Measurements from ENCODE around the gene SNAPC4.
"Not testable (repeated sequence)": the region's sequence is repeated elsewhere in the genome, so short reads cannot be mapped to it uniquely, and the experiment has no call there.

SNAPC4 gene

DNA sequence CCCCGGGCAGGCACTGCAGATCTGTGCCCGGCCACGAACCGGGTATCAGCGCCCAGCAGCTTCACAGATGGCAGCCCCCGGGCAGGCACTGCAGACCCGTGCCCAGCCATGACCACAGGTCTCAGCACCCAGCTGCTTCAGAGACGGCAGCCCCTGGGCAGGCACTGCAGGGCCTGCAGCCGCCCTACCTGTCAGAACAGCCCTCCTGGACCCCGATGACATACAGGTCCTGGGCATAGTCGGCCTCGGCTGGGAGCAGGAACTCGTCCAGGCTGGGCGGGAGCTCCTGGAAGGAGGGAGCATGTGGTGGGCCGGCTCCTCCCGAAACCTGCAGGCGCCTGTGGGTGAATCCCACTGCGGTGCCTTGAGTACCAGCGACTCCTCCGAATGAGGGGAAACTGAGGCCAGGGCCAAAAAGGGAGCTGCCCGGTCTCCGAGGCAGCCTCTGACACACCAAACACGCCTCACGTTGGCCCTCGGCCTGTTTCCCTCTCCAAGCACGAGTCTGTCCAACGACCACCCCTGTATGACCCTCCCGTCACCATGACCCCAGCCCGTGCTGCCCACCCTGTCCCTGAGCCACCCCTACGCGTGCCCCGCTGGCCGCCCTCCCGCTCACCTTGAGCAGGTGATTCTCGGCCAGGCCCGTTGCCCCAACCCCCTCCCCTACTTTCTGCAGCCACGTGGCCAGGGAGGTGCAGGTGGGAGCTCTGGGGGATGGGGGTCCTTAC, 34.0 kb upstream of the SNAPC4 start:
- Histone ChIP-seq H3K27ac (no peak overlapping the region), H3K4me3 (no peak overlapping the region)

- no peak overlapping the region for H3K4me3 ChIP-seq
- H3K27ac ChIP-seq: no peak overlapping the region
Observed at GRCh38 chr9:136433043-136433715, 33.2 kb upstream of the SNAPC4 start.

DNA sequence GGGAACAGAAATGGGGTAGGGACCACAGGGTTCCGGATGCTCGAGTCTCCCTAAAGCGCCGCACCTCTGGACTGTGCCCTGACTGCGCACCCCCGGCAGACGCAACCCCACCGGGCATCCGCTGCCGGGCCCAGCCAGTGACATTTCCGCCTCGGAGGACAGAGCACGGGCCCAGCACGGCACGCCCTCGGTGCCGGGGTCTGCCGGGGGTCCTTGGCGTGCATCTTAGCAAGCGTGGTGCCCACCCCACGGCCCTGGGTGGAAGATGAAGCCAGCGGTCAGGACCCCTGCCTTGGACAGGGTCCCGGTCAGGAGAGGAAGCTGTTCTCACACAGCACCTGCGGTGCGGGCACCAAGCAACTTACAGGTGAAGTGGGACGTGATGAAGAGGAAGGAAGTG, 32.6 kb upstream of the SNAPC4 start:
- Histone ChIP-seq H3K27ac (no peak overlapping the region), H3K4me3 (no peak overlapping the region)

DNA sequence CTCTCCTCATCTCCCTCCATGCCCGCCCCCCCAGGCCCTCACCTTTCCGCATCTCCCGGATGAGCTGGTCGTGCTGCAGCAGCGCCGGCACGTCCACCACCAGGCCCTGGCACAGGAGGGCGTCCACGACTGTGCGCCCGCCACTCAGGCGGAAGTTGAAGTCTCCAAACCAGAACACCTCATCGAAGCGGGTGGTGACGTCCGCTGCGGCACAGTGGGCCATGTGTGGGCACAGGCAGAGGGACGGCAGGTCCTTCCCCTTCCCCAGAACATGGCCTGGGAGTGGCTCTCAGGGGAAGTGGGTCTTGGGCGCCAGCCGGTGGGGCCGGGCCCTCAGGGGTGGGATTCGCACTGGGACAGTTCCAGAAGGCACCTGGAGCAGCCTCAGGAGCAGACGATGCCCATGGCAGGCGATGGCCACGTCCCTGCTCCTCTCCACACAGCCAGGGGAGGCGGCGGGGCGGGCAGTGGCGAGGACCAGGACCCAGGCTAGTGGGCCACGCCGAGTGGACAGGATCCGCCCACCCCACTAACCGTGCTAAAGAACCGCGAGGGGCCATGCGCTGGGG, 31.9 kb upstream of the SNAPC4 start:
- H3K27ac ChIP-seq: no peak overlapping the region
- no peak overlapping the region for H3K4me3 ChIP-seq

- H3K27ac ChIP-seq: no peak overlapping the region
Observed at GRCh38 chr9:136430588-136431234, 30.7 kb upstream of the SNAPC4 start.

GRCh38 chr9:136429683-136430491, 29.9 kb upstream of the SNAPC4 start:
- Histone ChIP-seq H3K27ac (no peak overlapping the region), H3K4me3 (no peak overlapping the region)

More at GRCh38 chr9:136430588-136431234, 30.7 kb upstream of the SNAPC4 start:
- no peak overlapping the region for H3K4me3 ChIP-seq

- H3K4me3 ChIP-seq: no peak overlapping the region
- H3K27ac ChIP-seq: no peak overlapping the region
Observed at GRCh38 chr9:136429075-136429628, 29.2 kb upstream of the SNAPC4 start.

GRCh38 chr9:136426787-136427186, 26.8 kb upstream of the SNAPC4 start:
- Histone ChIP-seq H3K4me3 (no peak overlapping the region), H3K27ac (peak overlapping the region in 1 of 21 experiments; percentile 8)

- not testable (repeated sequence) for H3K27ac ChIP-seq, H3K4me3 ChIP-seq
Observed at GRCh38 chr9:136425367-136425766, 25.4 kb upstream of the SNAPC4 start.

DNA sequence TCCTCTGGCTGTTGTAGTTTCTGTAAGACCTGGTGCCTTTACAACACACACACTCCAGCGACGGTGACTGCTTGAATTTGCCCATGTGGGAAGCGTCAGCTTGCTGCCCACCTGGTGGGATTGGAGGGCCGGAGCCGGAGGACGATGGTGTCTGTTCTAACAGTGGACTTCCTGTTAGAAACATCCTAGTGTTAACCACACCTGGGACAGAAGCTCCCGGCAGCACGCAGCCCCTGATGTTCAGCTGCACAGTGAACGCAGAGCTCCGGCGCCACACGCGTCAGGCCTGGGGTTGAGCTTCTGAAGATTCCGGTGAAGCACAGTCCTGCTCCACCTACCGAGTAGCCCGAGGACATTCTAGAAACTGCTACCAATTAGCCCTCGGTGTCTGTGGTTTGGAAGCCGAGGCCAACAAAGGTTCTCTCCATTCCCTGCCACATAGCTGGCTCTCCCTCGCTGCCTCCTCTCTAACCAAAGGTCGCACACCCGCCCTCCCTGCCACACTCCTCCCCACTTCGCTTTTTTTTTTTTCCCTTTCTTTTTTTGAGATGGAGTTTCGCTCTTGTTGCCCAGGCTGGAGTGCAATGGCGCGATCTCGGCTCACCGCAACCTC, 24.9 kb upstream of the SNAPC4 start:
- Histone ChIP-seq H3K27ac (no peak overlapping the region), H3K4me3 (no peak overlapping the region)

DNA sequence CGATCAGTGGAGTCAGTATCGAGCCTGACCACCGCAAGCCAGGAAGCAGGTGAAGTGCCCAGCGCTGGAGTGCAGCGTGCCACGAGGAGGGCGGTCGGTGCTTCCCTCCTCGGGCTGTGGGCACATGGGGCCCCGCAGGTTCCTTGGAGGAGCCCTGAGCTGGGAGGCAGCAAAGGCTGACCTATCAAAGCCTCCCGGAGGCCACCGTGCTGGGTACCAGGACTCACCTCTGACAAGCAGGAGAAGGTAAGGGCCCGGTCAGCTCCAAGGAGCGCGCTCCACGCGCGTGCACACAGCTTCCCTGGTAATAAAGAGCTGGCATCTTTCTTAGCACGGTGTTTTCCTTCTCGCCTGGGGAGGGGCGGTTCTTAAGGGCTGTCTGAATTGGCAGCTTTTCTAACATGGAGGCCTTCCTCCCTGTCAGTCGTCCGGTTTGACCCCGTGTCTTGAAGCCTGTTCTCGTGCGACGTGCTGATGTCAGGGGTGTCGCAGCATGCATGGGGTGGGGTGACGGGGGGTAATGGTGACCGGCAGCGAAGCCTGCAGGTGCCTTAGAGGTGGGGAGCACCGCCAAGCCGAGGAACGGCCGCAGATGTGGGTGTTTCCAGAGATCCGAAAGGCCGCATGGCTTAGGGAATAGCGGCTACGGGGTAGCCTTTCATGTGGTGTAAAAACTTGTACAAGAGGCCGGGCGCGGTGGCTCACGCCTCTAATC, 23.6 kb upstream of the SNAPC4 start:
- H3K27ac ChIP-seq: no peak overlapping the region

DNA sequence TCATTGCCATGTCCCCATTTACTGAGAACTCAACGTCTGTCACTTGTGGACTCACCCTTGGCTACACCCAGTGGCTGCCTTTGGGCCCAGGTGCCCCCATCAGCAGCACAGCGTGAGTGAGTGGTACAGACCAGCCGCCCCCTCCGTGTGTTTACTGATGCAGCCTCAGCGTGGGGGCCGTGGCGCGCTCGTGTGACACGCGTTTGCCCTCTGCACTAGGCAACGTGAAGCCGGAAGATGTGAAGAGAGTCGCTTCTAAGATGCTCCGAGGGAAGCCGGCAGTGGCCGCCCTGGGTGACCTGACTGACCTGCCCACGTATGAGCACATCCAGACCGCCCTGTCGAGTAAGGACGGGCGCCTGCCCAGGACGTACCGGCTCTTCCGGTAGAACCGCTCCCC, 22.9 kb upstream of the SNAPC4 start:
- Histone ChIP-seq H3K27ac (no peak overlapping the region), H3K4me3 (no peak overlapping the region)

More for the DNA sequence above, 23.6 kb upstream of the SNAPC4 start:
- no peak overlapping the region for H3K4me3 ChIP-seq

- H3K4me3 ChIP-seq: no peak overlapping the region
- no peak overlapping the region for H3K27ac ChIP-seq
Observed at GRCh38 chr9:136421791-136422190, 21.8 kb upstream of the SNAPC4 start.

DNA sequence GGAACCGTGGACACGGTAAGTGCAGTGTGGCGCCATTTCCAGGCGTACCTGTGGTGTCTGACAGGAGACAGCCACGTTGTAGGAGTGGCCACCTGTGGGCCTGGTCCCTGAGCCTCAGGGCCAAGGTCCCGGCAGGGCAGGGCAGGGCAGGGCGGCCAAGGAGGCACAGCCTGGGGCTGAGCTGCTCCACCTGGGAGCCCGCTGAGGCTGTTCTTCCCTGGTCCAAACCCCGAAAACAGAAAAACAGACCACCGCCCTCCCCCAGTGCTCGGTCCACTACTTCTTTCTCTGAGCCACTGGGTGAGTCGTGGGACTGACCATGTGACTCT, 19.1 kb upstream of the SNAPC4 start:
- Histone ChIP-seq H3K4me3 (no peak overlapping the region), H3K27ac (no peak overlapping the region)

DNA sequence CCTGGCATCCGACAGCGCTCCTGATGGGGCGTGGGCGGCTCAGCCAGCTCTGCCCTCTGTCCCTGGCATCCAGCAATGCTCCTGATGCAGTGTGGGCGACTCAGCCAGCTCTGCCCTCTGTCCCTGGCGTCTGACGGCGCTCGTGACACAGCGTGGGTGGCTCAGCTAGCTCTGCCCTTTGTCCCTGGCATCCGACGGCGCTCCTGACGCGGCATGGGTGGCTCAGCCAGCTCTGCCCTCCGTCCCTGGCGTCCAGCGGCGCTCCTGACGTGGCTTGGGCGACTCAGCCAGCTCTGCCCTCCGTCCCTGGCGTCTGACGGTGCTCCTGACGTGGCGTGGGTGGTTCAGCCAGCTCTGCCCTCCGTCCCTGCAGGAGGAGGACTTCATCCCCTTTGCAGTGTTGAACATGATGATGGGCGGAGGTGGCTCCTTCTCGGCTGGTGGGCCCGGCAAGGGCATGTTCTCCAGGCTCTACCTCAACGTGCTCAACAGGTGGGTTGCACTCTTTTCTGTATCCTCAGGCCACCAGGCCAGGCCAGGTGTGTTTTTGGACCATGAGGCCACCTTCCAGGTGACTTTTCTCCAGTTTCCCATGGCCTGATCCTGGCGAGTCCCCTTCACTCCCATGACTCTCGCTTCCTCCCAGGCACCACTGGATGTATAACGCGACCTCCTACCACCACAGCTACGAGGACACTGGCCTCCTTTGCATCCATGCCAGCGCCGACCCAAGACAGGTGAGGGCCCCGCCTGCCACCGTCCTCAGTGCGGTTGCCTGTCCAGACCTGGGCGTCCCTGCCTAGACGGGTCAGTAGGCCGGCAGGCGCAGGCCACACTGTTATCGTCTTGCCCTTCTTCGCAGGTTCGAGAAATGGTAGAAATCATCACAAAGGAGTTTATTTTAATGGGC, 18.5 kb upstream of the SNAPC4 start:
- H3K4me3 ChIP-seq: no peak overlapping the region
- H3K27ac ChIP-seq: no peak overlapping the region

GRCh38 chr9:136416914-136417313, 16.9 kb upstream of the SNAPC4 start:
- H3K27ac ChIP-seq: no peak overlapping the region
- no peak overlapping the region for H3K4me3 ChIP-seq

GRCh38 chr9:136416427-136416826, 16.5 kb upstream of the SNAPC4 start:
- H3K4me3 ChIP-seq: no peak overlapping the region
- no peak overlapping the region for H3K27ac ChIP-seq

GRCh38 chr9:136412962-136413361, 13.0 kb upstream of the SNAPC4 start:
- Histone ChIP-seq H3K4me3 (no peak overlapping the region), H3K27ac (no peak overlapping the region)
